GM12864 (cell line): Measurements from ENCODE around the gene KCNMA1.
"Not testable (repeated sequence)": the region's sequence is repeated elsewhere in the genome, so short reads cannot be mapped to it uniquely, and the experiment has no call there.

ENCODE experiments used
- DNase-seq: peaks from one replicate; pipeline ENCODE4 v3.0.0-alpha.2; 2011; ENCODE audit warnings: low read depth
- H3K4me3 ChIP-seq: 2 replicates; pipeline ENCODE4 v1.5.1; 2011; ENCODE audit warnings: mild to moderate bottlenecking, low read depth, low read length, control low read depth
- TF ChIP-seq, protein P1 (sequence below): IDR thresholded peaks from 2 replicates; pipeline ENCODE4 v1.5.1; 2011; ENCODE audit warnings: low read depth, mild to moderate bottlenecking, moderate library complexity, low read length, control low read depth, inconsistent platforms; ENCODE audit errors: missing control alignments

KCNMA1 gene

DNA sequence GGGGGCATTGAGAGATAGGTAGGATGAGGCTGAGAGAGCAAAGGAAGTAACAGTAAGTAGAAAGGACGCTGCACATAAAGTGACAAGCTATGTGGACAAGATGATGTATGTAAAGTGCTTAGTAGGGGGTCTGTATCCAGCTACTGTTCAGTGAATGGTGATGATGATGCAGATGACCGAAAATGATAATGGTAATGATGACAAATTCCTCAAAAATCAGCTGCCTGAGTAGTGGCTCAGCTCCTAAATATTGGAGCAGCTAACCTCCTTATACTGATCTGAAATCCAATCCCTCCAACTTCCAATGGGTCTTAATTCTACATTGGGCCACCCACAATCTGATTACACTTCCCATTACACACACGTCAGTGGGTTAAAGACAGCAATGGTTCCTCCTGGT lies 27.1 kb upstream of the KCNMA1 start:
- no peak for DNase-seq
- no peak overlapping the region for H3K4me3 ChIP-seq
- TF ChIP-seq, protein P1, sequence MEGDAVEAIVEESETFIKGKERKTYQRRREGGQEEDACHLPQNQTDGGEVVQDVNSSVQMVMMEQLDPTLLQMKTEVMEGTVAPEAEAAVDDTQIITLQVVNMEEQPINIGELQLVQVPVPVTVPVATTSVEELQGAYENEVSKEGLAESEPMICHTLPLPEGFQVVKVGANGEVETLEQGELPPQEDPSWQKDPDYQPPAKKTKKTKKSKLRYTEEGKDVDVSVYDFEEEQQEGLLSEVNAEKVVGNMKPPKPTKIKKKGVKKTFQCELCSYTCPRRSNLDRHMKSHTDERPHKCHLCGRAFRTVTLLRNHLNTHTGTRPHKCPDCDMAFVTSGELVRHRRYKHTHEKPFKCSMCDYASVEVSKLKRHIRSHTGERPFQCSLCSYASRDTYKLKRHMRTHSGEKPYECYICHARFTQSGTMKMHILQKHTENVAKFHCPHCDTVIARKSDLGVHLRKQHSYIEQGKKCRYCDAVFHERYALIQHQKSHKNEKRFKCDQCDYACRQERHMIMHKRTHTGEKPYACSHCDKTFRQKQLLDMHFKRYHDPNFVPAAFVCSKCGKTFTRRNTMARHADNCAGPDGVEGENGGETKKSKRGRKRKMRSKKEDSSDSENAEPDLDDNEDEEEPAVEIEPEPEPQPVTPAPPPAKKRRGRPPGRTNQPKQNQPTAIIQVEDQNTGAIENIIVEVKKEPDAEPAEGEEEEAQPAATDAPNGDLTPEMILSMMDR, result no peak

DNA sequence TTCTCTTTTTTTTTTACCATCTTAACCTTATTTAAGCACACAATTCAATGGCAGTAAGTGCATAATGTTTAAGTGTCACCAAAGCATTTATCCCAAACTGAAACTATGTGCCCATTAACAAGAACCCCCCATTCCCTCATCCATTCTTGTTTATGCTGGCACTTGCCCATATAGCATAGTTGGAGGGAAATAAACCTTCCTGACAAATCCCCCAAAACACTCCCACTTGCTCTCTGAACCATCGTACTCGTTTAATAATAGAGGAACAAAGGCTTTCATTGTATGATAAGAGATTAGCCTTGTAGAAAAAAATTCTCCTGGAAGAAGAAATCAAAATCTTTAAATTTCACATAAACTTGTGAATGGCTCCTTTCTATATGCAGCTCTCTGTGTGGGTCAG lies 26.4 kb upstream of the KCNMA1 start:
- no peak overlapping the region for H3K4me3 ChIP-seq
- no peak for DNase-seq
- TF ChIP-seq, protein P1, result no peak

DNA sequence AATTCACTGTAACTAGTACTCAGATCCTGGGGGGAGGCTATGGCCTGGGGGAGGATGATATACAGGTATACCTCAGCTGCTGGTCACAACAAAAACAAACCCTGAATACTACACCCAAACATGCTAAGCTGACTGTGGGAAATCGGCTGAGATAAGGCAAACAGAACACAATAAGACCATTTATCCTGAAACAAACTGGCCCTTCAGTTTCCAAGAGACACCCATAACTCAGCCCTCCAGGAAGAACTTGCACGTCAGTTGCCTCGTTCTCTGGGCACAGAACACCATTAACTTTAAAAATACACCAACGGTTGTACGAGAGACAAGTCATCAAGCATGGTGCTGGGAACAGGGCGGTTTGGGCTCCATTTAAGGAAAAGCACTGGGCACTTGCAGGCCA lies 24.1 kb upstream of the KCNMA1 start:
- DNase-seq, result no peak
- TF ChIP-seq, protein P1, result no peak
- no peak overlapping the region for H3K4me3 ChIP-seq

DNA sequence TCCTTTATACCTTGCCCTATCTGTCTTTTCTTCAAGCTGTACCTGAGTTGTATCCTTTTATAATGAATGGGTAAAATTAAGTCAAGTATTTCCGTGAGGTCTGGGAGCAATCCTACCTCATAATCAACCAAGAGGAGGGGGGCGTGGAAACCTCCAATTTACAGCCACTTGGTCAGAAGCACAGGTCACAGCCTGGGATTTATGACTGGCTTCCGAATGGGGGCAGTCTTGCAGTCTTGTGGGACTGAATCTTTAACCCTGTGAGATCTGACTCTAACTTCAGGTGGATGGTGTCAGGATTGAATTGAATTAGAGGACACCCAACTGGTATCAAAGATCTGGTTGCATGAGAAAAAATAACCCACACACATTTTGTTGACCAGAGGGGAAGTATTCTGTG lies 23.5 kb upstream of the KCNMA1 start:
- TF ChIP-seq, protein P1, result peak; percentile 8
- no peak for DNase-seq

DNA sequence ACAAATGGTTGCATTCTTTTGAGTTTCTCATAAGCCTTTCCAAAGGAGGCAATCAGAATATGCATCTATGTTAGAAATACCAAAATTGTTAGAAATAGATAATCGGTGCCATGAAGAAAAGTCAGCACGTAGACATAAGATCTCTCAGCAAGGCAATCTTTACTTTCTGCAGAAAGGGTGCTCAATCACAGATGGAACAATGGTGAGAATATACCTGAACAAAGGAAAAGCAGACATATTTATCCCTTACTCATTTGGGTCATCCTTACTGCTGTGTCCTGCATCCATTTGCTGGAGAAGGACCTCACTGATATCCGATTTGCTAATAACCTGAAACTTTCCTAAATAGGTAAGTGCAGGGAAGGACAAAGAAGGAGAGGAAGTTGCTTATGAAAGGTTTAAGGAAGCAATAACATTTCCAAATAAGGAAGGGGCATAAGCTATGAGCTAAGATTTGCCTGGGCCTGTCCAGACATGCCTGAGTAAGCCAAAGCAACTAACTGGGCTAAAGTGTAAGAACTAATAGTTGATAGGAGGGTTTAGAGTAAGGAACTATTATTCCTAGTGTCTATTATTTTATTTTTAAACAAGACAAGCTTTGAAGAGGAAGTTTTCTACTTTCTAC lies 21.6 kb upstream of the KCNMA1 start:
- H3K4me3 ChIP-seq, DNase-seq: not testable (repeated sequence)

More for the DNA sequence above, 23.5 kb upstream of the KCNMA1 start:
- no peak overlapping the region for H3K4me3 ChIP-seq

DNA sequence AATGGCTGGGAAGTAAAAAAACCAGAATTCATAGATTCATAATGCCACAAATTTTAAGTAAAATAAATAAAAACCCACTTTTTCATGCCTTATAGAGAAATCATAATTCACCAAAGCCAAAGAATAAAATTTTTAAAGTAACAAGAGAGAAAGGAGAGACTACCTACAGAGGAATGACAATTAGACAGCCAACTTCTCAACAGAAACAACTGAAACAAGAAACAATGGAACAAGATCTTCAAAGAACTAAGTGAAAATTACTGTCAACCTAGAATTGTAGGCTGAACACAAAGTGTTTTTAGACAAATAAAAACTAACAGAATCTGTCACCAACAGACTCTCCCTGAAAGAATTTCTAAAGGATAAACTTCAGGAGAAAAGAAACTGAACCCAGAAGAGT lies 15.6 kb upstream of the KCNMA1 start:
- TF ChIP-seq, protein P1, result no peak
- H3K4me3 ChIP-seq, result no peak overlapping the region
- DNase-seq, result no peak

DNA sequence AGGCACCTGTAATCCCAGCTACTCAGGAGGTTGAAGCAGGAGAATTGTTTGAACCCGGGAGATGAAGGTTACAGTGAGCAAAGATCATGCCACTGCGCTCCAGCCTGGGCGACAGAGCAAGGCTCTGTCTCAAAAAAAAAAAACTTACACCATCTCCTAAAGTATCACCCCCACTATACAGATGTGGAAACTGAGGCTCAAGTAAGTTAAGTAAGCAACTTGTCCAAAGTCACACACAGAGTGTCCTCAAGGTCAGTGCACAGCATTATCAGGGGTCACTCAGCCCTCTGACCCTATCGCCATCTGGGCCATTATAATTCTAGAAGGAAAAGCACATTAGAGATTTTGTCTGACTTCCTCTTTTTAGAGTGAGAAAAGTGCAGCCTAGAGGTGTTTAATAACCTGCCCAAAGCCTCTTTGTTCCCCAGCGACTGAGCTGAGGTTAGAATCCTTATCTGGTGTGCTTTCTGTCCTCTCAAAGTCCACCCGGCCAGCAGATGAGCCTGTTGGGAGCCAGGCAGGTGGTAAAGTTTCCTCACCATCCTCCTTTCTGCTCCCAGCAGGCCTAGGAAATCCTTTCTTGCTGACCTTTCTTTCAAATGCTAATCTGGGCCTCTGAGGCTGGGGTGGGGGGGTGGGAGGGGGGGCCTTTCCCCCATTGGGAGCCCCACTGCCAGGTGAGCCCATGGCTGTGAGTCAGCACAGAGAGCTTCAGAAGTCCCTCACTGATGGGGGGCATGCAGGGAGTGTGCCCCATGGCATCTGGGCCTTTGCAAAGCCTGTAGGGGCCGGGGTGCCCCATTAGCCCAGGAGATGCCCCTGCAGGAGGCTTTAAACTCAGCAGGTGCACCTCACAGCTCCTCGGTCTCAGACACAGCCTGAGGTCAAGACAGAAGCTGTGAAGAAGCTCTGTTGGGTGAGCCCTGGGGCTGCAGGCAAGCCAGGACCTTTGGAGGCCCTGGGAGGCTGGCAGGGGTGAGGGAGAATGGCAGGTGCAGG lies 12.0 kb upstream of the KCNMA1 start:
- TF ChIP-seq, protein P1, result no peak
- no peak for DNase-seq
- H3K4me3 ChIP-seq, result no peak overlapping the region
